ENCODE data around the gene PALM3. TPM values are rescaled to one million over a fixed set of nuclear protein-coding genes. Genes with fewer than 3 reads are reported as not detected.

Gene PALM3
- total RNA-seq, 1 donor from 2014 or later, result not detected

DNA sequence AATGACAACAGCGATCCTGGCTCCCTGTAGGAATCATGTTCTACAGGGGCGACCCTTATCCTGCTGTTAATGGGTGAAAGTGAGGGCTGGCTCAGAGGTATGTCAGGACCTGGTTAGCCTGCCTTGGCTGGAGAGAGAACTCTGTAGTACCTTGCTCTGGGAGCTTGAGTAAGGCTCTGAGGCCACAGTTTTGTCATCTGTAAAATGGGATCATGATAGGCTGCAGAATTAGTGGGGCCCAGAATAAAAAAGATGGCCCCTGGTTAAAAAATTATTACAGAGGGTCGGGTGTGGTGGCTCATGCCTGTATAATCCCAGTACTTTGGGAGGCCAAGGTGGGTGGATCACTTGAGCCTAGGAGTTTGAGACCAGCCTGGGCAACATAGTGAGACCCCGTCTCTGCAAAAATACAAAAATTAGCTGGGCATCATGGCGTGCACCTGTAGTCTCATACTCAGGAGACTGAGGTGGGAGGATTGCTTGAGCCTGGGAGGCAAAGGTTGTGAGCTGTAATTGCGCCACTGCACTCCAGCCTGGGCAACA, 39.2 kb upstream of the PALM3 start:
- Histone ChIP-seq H3K79me2 (ENCODE audit: low read depth) (no peaks in the 10 kb centered on the region), H3K4me1 (no peaks in the 10 kb centered on the region), H4K20me1 (ENCODE audit: low read depth) (peaks cover 3% of the 10 kb centered on the region), H3K4me3 (no peak overlapping the region), H3K9me3 (ENCODE audit: low read depth) (no peaks in the 10 kb centered on the region), H3K36me3 (no peaks in the 10 kb centered on the region), H3F3A (ENCODE audit: low read depth) (no peaks in the 10 kb centered on the region), H2AFZ (replicated peaks) (no peak overlapping the region), H3K9ac (no peak overlapping the region), H3K27ac (no peak overlapping the region), H3K4me2 (no peak overlapping the region), H3K27me3 (no peaks in the 10 kb centered on the region)
- H3K4me1 Mint-ChIP-seq, result no peaks in the 10 kb centered on the region
- no peak overlapping the region for H3K4me3 Mint-ChIP-seq
- no peaks in the 10 kb centered on the region for H3K9me3 Mint-ChIP-seq
- peaks cover 2% of the 10 kb centered on the region for H3K27me3 Mint-ChIP-seq (ENCODE audit: insufficient read depth, low read depth)
- DNase-seq (ENCODE audit: low spot score), result no peak
- no peak overlapping the region for H3K27ac Mint-ChIP-seq
- no peak for TF ChIP-seq EZH2phosphoT487 (IDR thresholded peaks at IDR 0.05)
- TF ChIP-seq EZH2 (IDR thresholded peaks at IDR 0.05), result no peak
- no peak for TF ChIP-seq CTCF (IDR thresholded peaks at IDR 0.05)
- peaks cover 19% of the 10 kb centered on the region for H3K36me3 Mint-ChIP-seq

- H3K27ac ChIP-seq, result no peak overlapping the region
- Mint-ChIP-seq H3K9me3 (peaks cover 17% of the 10 kb centered on the region), H3K4me3 (no peak overlapping the region), H3K4me1 (peaks cover 3% of the 10 kb centered on the region), H3K36me3 (peaks cover 30% of the 10 kb centered on the region), H3K27ac (no peak overlapping the region), H3K27me3 (ENCODE audit: insufficient read depth, low read depth) (peaks cover 2% of the 10 kb centered on the region)
- no peaks in the 10 kb centered on the region for H3K36me3 ChIP-seq
- no peak overlapping the region for H3K9ac ChIP-seq
- no peak for DNase-seq (ENCODE audit: low spot score)
- no peak overlapping the region for H3K4me3 ChIP-seq
- peak; percentile 32 for TF ChIP-seq CTCF (IDR thresholded peaks at IDR 0.05)
- no peak for TF ChIP-seq EZH2 (IDR thresholded peaks at IDR 0.05)
- no peak for TF ChIP-seq EZH2phosphoT487 (IDR thresholded peaks at IDR 0.05)
- H3F3A ChIP-seq (ENCODE audit: low read depth), result peaks cover 4% of the 10 kb centered on the region
- no peaks in the 10 kb centered on the region for H3K4me1 ChIP-seq
- H3K4me2 ChIP-seq, result no peak overlapping the region
- H3K79me2 ChIP-seq (ENCODE audit: low read depth), result no peaks in the 10 kb centered on the region
- H3K9me3 ChIP-seq (ENCODE audit: low read depth), result peaks cover 7% of the 10 kb centered on the region
- peaks cover 3% of the 10 kb centered on the region for H4K20me1 ChIP-seq (ENCODE audit: low read depth)
- no peak overlapping the region for H2AFZ ChIP-seq (replicated peaks)
- no peaks in the 10 kb centered on the region for H3K27me3 ChIP-seq
These were observed 35.8 kb upstream of the PALM3 start for GRCh38 chr19:14097532-14098151.

DNA sequence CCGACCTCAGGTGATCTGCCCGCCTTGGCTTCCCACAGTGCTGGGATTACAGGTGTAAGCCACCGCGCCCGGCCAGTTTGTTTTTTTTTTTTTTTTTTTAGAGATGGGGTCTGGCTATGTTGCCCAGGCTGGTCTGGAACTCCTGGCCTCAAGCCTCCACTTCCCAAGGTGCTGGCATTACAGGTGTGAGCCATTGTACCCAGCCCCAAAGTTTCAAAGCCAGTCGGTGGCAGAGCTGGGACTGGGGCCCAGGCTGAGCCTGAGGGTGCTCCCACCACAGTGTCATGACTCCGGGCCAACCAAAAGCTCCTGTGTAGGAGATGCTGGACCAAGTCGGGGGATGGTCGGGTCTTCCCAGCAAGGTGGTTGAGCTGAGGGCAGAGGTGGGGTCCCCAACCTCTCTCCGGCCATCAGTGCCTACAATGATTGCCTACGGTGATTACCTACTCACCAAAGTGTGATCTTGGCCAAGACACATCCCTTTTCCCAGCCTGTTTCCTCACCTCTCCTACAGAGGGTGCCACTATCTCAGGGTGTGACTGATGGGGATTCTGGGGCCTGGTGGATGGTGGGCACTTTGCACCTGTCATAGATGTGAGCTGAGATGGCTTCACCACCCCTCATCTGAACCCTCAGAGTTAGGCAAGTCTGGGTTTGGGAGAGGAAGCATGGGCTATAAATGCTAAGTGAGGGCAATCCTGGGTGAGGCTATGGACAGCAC, 34.6 kb upstream of the PALM3 start:
- Histone ChIP-seq H3K4me2 (no peak overlapping the region), H2AFZ (replicated peaks) (no peak overlapping the region), H3K4me3 (no peak overlapping the region), H3K9me3 (ENCODE audit: low read depth) (peaks cover 7% of the 10 kb centered on the region), H3K27ac (no peak overlapping the region), H3K36me3 (no peaks in the 10 kb centered on the region), H3K79me2 (ENCODE audit: low read depth) (no peaks in the 10 kb centered on the region), H4K20me1 (ENCODE audit: low read depth) (peaks cover 3% of the 10 kb centered on the region), H3K4me1 (peaks cover 10% of the 10 kb centered on the region), H3K9ac (no peak overlapping the region), H3F3A (ENCODE audit: low read depth) (peaks cover 16% of the 10 kb centered on the region), H3K27me3 (peaks cover 10% of the 10 kb centered on the region)
- H3K27ac Mint-ChIP-seq, result no peak overlapping the region
- H3K9me3 Mint-ChIP-seq, result peaks cover 17% of the 10 kb centered on the region
- DNase-seq (ENCODE audit: low spot score), result no peak
- H3K36me3 Mint-ChIP-seq, result peaks cover 30% of the 10 kb centered on the region
- H3K4me3 Mint-ChIP-seq, result no peak overlapping the region
- TF ChIP-seq EZH2phosphoT487 (IDR thresholded peaks at IDR 0.05) (no peak), CTCF (IDR thresholded peaks at IDR 0.05) (no peak), EZH2 (IDR thresholded peaks at IDR 0.05) (no peak)
- H3K4me1 Mint-ChIP-seq, result peaks cover 11% of the 10 kb centered on the region
- peaks cover 6% of the 10 kb centered on the region for H3K27me3 Mint-ChIP-seq (ENCODE audit: insufficient read depth, low read depth)
